Measurements from ENCODE around the gene P3H4.

P3H4 gene

DNA sequence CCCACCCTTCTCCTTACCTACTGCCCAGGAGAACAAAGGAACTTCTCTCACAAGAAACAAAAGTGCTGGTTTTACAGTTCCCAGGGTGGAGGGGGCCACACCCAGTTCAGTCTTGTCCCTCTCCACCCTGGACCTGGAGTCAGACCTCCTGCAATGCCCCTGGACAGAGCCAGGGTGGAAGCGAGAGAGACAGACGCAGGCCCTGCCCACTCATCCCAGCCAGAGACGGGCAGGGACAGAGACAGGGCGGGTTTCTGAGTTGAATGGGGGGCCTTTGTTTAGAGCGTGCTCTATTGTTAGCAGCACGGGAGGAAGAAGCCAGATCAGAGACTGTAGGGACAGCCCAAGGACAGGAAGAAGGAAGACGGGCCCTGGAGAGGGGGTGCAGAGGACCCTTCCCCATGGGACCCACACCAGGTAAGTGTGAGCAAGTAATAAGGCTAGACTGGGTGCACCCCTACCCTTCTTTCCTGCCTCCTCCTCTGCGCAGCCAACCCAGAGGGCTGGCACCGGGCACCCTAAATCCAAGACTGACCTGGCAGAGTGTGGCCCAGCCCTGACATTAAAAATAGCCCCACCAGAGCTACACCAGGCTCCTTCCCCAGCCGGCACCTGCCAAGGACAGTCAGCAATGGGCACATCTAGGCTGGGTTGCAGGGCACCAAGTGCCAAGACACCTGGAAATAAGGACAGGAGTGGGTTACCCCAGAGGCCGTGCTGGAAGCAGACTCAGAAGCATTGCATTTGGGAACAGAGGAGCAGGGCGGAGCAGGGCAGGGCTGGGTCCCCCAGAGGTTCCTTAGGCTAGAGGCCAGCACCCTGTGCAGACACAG lies 36.1 kb downstream of the P3H4 start:
- Histone ChIP-seq H3K4me1 (ENCODE audit: control insufficient read depth in 1 of 2, insufficient read depth in 2 of 2, low read length in 2 of 2) (peaks cover 52 to 55% of the 10 kb centered on the region in 2 experiments), H3K27ac (ENCODE audit: low read depth, low read length) (peak overlapping the region; percentile 67), H3K18ac (ENCODE audit: low read length) (peak overlapping the region; percentile 57), H3K23ac (ENCODE audit: low read length) (no peak overlapping the region), H3K27me3 (ENCODE audit: insufficient read depth, low read length) (no peaks in the 10 kb centered on the region), H2BK5ac (ENCODE audit: low read depth, low read length, poor library complexity) (peak overlapping the region; percentile 28), H3K36me3 (ENCODE audit: control insufficient read depth in 1 of 2, insufficient read depth in 2 of 2, low read length in 2 of 2) (peaks cover 52 to 53% of the 10 kb centered on the region in 2 experiments), H3K79me2 (ENCODE audit: control insufficient read depth, insufficient read depth, low read length, poor library complexity) (peaks cover 37% of the 10 kb centered on the region), H2AK5ac (ENCODE audit: low read length) (peak overlapping the region; percentile 24), H4K91ac (ENCODE audit: low read depth, low read length) (peak overlapping the region; percentile 49), H3K4me3 (ENCODE audit: low read depth, low read length) (no peak overlapping the region), H3K79me1 (ENCODE audit: low read length) (peaks cover 33% of the 10 kb centered on the region), H3K14ac (ENCODE audit: low read length) (peak overlapping the region; percentile 1), H4K8ac (ENCODE audit: low read depth, low read length) (peak overlapping the region; percentile 21), H3K4me2 (ENCODE audit: low read length) (no peak overlapping the region), H4K12ac (ENCODE audit: low read depth, low read length) (peak overlapping the region; percentile 3), H3K4ac (ENCODE audit: low read depth, low read length) (peak overlapping the region; percentile 41), H2AFZ (ENCODE audit: insufficient read depth, low read length, poor library complexity) (no peak overlapping the region), H3K9ac (ENCODE audit: low read length) (peak overlapping the region; percentile 3), H2BK120ac (ENCODE audit: insufficient read depth, low read length, poor library complexity) (peak overlapping the region; percentile 72), H2BK12ac (ENCODE audit: low read length) (peak overlapping the region; percentile 23), H3K9me3 (ENCODE audit: insufficient read depth, low read depth, low read length) (no peaks in the 10 kb centered on the region)
- DNase-seq, result no peak
- WGBS (ENCODE audit: extremely low coverage, insufficient coverage, insufficient read length), result no CpG with 5 or more reads among the region's 12 CpGs

DNA sequence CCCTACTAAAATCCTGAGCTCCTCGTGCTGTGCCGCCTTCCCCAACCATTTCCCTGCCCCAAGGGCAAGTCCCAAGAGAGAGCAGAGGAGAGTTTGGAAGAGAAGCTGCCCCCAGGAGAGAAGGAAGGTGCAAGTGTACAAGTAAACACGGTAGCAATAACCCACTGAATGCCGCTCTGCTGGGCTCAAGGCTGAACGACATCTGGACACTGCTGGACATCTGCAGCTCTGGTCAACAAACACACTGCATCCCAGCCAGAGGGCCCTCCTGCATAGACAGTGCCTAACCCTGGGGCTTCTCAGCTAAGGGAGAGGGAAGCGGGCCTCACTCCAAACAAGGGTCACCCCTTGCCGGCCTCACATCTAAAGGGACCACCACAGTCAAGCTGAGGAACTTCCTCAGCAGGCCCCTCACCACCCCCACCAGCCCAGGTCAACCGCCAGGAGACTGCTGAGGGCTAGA lies 38.0 kb downstream of the P3H4 start:
- Histone ChIP-seq H3K9me3 (ENCODE audit: insufficient read depth, low read depth, low read length) (peaks cover 2% of the 10 kb centered on the region), H3K27me3 (ENCODE audit: insufficient read depth, low read length) (no peaks in the 10 kb centered on the region), H3K4me3 (ENCODE audit: low read depth, low read length) (no peak overlapping the region), H3K9ac (ENCODE audit: low read length) (no peak overlapping the region), H3K36me3 (ENCODE audit: control insufficient read depth in 1 of 2, insufficient read depth in 2 of 2, low read length in 2 of 2) (peaks cover 63 to 68% of the 10 kb centered on the region in 2 experiments), H3K14ac (ENCODE audit: low read length) (peak overlapping the region; percentile 36), H3K4me2 (ENCODE audit: low read length) (peak overlapping the region; percentile 42), H2BK12ac (ENCODE audit: low read length) (peak overlapping the region; percentile 39), H3K79me1 (ENCODE audit: low read length) (peaks cover 33% of the 10 kb centered on the region), H2AFZ (ENCODE audit: insufficient read depth, low read length, poor library complexity) (no peak overlapping the region), H2AK5ac (ENCODE audit: low read length) (peak overlapping the region; percentile 14), H3K23ac (ENCODE audit: low read length) (no peak overlapping the region), H2BK5ac (ENCODE audit: low read depth, low read length, poor library complexity) (peak overlapping the region; percentile 28), H2BK120ac (ENCODE audit: insufficient read depth, low read length, poor library complexity) (peak overlapping the region; percentile 2), H3K4me1 (ENCODE audit: control insufficient read depth in 1 of 2, insufficient read depth in 2 of 2, low read length in 2 of 2) (peaks cover 50 to 52% of the 10 kb centered on the region in 2 experiments), H3K27ac (ENCODE audit: low read depth, low read length) (peak overlapping the region; percentile 85), H3K18ac (ENCODE audit: low read length) (no peak overlapping the region), H4K12ac (ENCODE audit: low read depth, low read length) (no peak overlapping the region), H4K8ac (ENCODE audit: low read depth, low read length) (peak overlapping the region; percentile 0), H4K91ac (ENCODE audit: low read depth, low read length) (peak overlapping the region; percentile 4), H3K4ac (ENCODE audit: low read depth, low read length) (peak overlapping the region; percentile 13), H3K79me2 (ENCODE audit: control insufficient read depth, insufficient read depth, low read length, poor library complexity) (peaks cover 31% of the 10 kb centered on the region)
- WGBS (ENCODE audit: extremely low coverage, insufficient coverage, insufficient read length), result no CpG with 5 or more reads among the region's 8 CpGs
- no peak for DNase-seq

DNA sequence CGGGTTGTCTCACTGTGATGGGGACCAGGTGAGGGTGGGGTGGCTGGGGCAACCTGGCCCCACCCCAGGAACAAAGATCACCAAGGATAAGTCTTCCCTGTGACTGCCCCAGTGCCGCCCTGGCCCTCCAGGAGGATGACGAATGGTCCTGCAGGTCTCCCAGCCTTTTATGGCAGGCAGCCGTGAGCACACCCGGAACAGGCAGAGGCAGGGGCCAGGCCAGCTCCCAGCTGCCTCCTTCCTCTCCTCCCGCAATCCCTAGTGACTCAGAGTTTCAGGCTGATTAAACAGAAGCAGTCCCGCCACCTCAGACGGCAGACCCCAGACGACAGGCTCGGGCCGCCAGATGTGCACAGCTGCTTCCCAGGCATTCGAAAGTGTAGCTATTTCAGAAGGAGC lies 38.6 kb downstream of the P3H4 start:
- no peak overlapping the region for H3K4me3 ChIP-seq (ENCODE audit: low read depth, low read length)
- no peak overlapping the region for H3K9ac ChIP-seq (ENCODE audit: low read length)
- H2BK120ac ChIP-seq (ENCODE audit: insufficient read depth, low read length, poor library complexity), result peak overlapping the region; percentile 90
- peak overlapping the region; percentile 7 for H3K4me2 ChIP-seq (ENCODE audit: low read length)
- peak overlapping the region; percentile 87 for H4K91ac ChIP-seq (ENCODE audit: low read depth, low read length)
- H3K79me2 ChIP-seq (ENCODE audit: control insufficient read depth, insufficient read depth, low read length, poor library complexity), result peaks cover 31% of the 10 kb centered on the region
- H4K8ac ChIP-seq (ENCODE audit: low read depth, low read length), result peak overlapping the region; percentile 43
- H3K23ac ChIP-seq (ENCODE audit: low read length), result no peak overlapping the region
- no peaks in the 10 kb centered on the region for H3K27me3 ChIP-seq (ENCODE audit: insufficient read depth, low read length)
- peak; percentile 81 to 85 for DNase-seq
- H4K12ac ChIP-seq (ENCODE audit: low read depth, low read length), result peak overlapping the region; percentile 59
- peaks cover 50 to 52% of the 10 kb centered on the region in 2 experiments for H3K4me1 ChIP-seq (ENCODE audit: control insufficient read depth in 1 of 2, insufficient read depth in 2 of 2, low read length in 2 of 2)
- peak overlapping the region; percentile 73 for H3K14ac ChIP-seq (ENCODE audit: low read length)
- peaks cover 68 to 73% of the 10 kb centered on the region in 2 experiments for H3K36me3 ChIP-seq (ENCODE audit: control insufficient read depth in 1 of 2, insufficient read depth in 2 of 2, low read length in 2 of 2)
- no peak overlapping the region for H2AFZ ChIP-seq (ENCODE audit: insufficient read depth, low read length, poor library complexity)
- H3K27ac ChIP-seq (ENCODE audit: low read depth, low read length), result peak overlapping the region; percentile 85
- H2BK12ac ChIP-seq (ENCODE audit: low read length), result peak overlapping the region; percentile 93
- peaks cover 33% of the 10 kb centered on the region for H3K79me1 ChIP-seq (ENCODE audit: low read length)
- peak overlapping the region; percentile 70 for H3K4ac ChIP-seq (ENCODE audit: low read depth, low read length)
- H2AK5ac ChIP-seq (ENCODE audit: low read length), result peak overlapping the region; percentile 63
- H3K18ac ChIP-seq (ENCODE audit: low read length), result peak overlapping the region; percentile 60
- H2BK5ac ChIP-seq (ENCODE audit: low read depth, low read length, poor library complexity), result peak overlapping the region; percentile 60
- no CpG with 5 or more reads among the region's 12 CpGs for WGBS (ENCODE audit: extremely low coverage, insufficient coverage, insufficient read length)
- H3K9me3 ChIP-seq (ENCODE audit: insufficient read depth, low read depth, low read length), result peaks cover 2% of the 10 kb centered on the region

DNA sequence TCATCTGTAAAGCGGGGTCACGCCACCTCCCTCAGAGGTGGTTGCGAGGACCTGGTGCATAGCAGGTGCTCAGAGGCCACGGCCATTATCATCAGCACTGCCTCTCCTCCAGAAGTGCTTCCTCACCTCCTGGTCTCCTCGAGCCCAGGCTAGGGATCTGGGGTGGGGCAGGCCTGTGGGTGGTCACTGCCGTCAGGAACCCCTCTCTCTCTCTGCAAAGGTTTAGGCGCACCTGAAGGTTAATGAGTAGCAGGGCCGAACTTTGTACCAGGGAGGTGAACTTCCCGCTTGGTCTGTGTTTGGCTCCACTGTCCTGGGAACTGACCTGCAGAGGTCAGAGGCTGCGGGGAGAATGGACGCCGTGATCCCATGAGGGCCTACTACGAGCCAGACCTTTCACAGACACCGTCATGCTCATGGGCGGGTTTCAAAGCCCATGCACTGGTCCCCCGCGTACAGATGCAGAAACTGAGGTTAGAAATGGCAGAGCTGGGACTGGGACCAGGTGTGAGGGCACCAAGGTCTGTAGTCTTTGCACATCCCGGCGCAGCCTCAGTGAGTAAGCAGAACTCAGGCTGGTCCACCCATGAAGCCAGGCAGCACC lies 39.1 kb downstream of the P3H4 start:
- H3K4me2 ChIP-seq (ENCODE audit: low read length), result peak overlapping the region; percentile 7
- H2BK12ac ChIP-seq (ENCODE audit: low read length), result peak overlapping the region; percentile 93
- WGBS (ENCODE audit: extremely low coverage, insufficient coverage, insufficient read length), result no CpG with 5 or more reads among the region's 19 CpGs
- no peak overlapping the region for H3K9ac ChIP-seq (ENCODE audit: low read length)
- H3K27me3 ChIP-seq (ENCODE audit: insufficient read depth, low read length), result no peaks in the 10 kb centered on the region
- peaks cover 31% of the 10 kb centered on the region for H3K79me1 ChIP-seq (ENCODE audit: low read length)
- peak overlapping the region; percentile 63 for H2AK5ac ChIP-seq (ENCODE audit: low read length)
- peak overlapping the region; percentile 59 for H4K12ac ChIP-seq (ENCODE audit: low read depth, low read length)
- peak overlapping the region; percentile 90 for H2BK120ac ChIP-seq (ENCODE audit: insufficient read depth, low read length, poor library complexity)
- peak overlapping the region; percentile 43 for H4K8ac ChIP-seq (ENCODE audit: low read depth, low read length)
- H3K23ac ChIP-seq (ENCODE audit: low read length), result no peak overlapping the region
- peak overlapping the region; percentile 87 for H4K91ac ChIP-seq (ENCODE audit: low read depth, low read length)
- H3K18ac ChIP-seq (ENCODE audit: low read length), result peak overlapping the region; percentile 60
- peak overlapping the region; percentile 60 for H2BK5ac ChIP-seq (ENCODE audit: low read depth, low read length, poor library complexity)
- H3K14ac ChIP-seq (ENCODE audit: low read length), result peak overlapping the region; percentile 73
- H3K4me1 ChIP-seq (ENCODE audit: control insufficient read depth in 1 of 2, insufficient read depth in 2 of 2, low read length in 2 of 2), result peaks cover 45 to 47% of the 10 kb centered on the region in 2 experiments
- peak overlapping the region; percentile 70 for H3K4ac ChIP-seq (ENCODE audit: low read depth, low read length)
- peaks cover 69 to 72% of the 10 kb centered on the region in 2 experiments for H3K36me3 ChIP-seq (ENCODE audit: control insufficient read depth in 1 of 2, insufficient read depth in 2 of 2, low read length in 2 of 2)
- no peak overlapping the region for H3K4me3 ChIP-seq (ENCODE audit: low read depth, low read length)
- peaks cover 2% of the 10 kb centered on the region for H3K9me3 ChIP-seq (ENCODE audit: insufficient read depth, low read depth, low read length)
- peak overlapping the region; percentile 1 for H2AFZ ChIP-seq (ENCODE audit: insufficient read depth, low read length, poor library complexity)
- H3K79me2 ChIP-seq (ENCODE audit: control insufficient read depth, insufficient read depth, low read length, poor library complexity), result peaks cover 28% of the 10 kb centered on the region
- DNase-seq, result no peak
- H3K27ac ChIP-seq (ENCODE audit: low read depth, low read length), result peak overlapping the region; percentile 85

Data from trophoblast cell (in vitro differentiated cells and primary cell).